IPS-NIHi7 (cell line): ENCODE results near the gene RAB3IL1.

Experiments used
- DNase-seq: peaks from one replicate; pipeline ENCODE4 v3.0.0; 2012; ENCODE audit warnings: mixed read lengths; ENCODE audit errors: extremely low spot score

Gene RAB3IL1

GRCh38 chr11:61866958-61867343 is 50.4 kb downstream of the RAB3IL1 start:
- DNase-seq = no peak

- DNase-seq = no peak
These were observed 51.0 kb downstream of the RAB3IL1 start for GRCh38 chr11:61866231-61866957.

GRCh38 chr11:61864814-61865775 is 52.3 kb downstream of the RAB3IL1 start:
- DNase-seq = no peak

GRCh38 chr11:61863548-61864081 is 53.8 kb downstream of the RAB3IL1 start:
- DNase-seq = no peak

- no peak for DNase-seq
These were observed 54.4 kb downstream of the RAB3IL1 start for GRCh38 chr11:61862714-61863547.

- no peak for DNase-seq
These were observed 55.7 kb downstream of the RAB3IL1 start for GRCh38 chr11:61861634-61862033.

- no peak for DNase-seq
These were observed 57.1 kb downstream of the RAB3IL1 start for GRCh38 chr11:61860054-61860903.

GRCh38 chr11:61855939-61856680 is 61.3 kb downstream of the RAB3IL1 start:
- no peak for DNase-seq

GRCh38 chr11:61854966-61855714 is 62.2 kb downstream of the RAB3IL1 start:
- no peak for DNase-seq

GRCh38 chr11:61854206-61854895 is 63.0 kb downstream of the RAB3IL1 start:
- no peak for DNase-seq

- no peak for DNase-seq
These were observed 63.6 kb downstream of the RAB3IL1 start for GRCh38 chr11:61853698-61854169.

GRCh38 chr11:61851900-61852295 is 65.5 kb downstream of the RAB3IL1 start:
- DNase-seq = no peak

GRCh38 chr11:61851113-61851899 is 66.1 kb downstream of the RAB3IL1 start:
- DNase-seq = no peak

GRCh38 chr11:61850687-61851086 is 66.7 kb downstream of the RAB3IL1 start:
- DNase-seq = no peak

GRCh38 chr11:61848631-61849030 is 68.7 kb downstream of the RAB3IL1 start:
- DNase-seq = no peak

- DNase-seq = no peak
These were observed 69.3 kb downstream of the RAB3IL1 start for GRCh38 chr11:61847914-61848581.
